Posterior cingulate gyrus (tissue), 11 donors: ENCODE data around the gene MAST2.
"Not testable (repeated sequence)": the region's sequence is repeated elsewhere in the genome, so short reads cannot be mapped to it uniquely, and the experiment has no call there.

ENCODE experiments used
- DNase-seq, 10 donors: peaks; one replicate each; pipeline versions ENCODE4 v3.0.0 to v3.0.0-alpha.2; 2020 to 2021; ENCODE audit warnings: mixed read lengths in 3 of 10
- intact Hi-C: fragments of 100-400 bp; cut with DNase I; formaldehyde crosslinking; loops from one replicate; pipeline ENCODE4 v1.15.1; 2023

The MAST2 gene

GRCh38 chr1:45806129-45806528, 2.7 kb downstream of the MAST2 start:
- intact Hi-C loops, result no loop called here
- no peak for DNase-seq

GRCh38 chr1:45809761-45810160, 6.3 kb downstream of the MAST2 start:
- intact Hi-C loops, result no loop called here
- no peak for DNase-seq

GRCh38 chr1:45814776-45815175, 11.4 kb downstream of the MAST2 start:
- DNase-seq, result no peak
- intact Hi-C loops, result no loop called here

- DNase-seq, result no peak
- intact Hi-C loops, result no loop called here
Observed at GRCh38 chr1:45815667-45816458, 12.5 kb downstream of the MAST2 start.

- no peak for DNase-seq
- intact Hi-C loops, result no loop called here
Observed at GRCh38 chr1:45820173-45820572, 16.8 kb downstream of the MAST2 start.

DNA sequence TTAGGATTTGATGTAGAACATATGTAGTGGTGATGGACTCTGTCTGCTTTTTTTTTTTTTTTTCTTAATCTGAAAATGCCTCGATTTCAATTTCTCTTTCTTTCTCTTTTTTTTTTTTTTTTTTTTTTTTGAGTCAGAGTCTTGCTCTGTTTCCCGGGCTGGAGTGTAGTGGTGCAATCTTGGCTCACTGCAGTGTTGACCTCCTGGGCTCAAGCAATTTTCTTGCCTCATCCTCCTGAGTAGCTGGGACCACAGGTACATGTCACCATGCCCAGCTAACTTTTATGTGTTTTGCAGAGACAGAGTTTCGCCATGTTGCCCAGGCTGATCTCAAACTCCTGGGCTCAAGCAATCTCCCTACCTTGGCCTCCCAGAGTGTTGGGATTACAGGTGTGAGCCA, 17.4 kb downstream of the MAST2 start:
- intact Hi-C loops, result no loop called here

DNA sequence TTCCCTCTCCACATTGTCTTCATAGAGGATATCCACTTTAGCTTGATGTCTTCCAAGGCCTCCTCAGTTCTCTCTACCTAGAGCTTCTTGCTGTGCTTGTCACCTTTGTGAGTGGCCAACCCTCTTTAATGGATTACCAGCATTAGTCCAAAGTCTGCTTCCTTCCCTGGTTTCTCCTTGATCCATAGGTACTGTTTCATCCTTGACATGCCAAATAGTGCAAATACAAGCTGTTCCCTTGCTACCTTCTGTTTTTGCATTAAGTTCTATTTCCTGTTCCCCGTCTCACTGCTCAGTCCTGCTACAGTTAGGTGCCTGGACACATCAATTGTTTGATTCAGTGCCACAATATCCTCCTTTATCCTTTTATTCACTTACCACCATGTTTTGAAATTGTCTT, 19.2 kb downstream of the MAST2 start:
- intact Hi-C loops, result no loop called here
- DNase-seq, result no peak

More for the DNA sequence above, 17.4 kb downstream of the MAST2 start:
- DNase-seq, result no peak

GRCh38 chr1:45824607-45825006, 21.2 kb downstream of the MAST2 start:
- intact Hi-C loops, result no loop called here
- DNase-seq, result no peak

- no peak for DNase-seq
- intact Hi-C loops, result no loop called here
Observed at GRCh38 chr1:45827256-45827655, 23.8 kb downstream of the MAST2 start.

DNA sequence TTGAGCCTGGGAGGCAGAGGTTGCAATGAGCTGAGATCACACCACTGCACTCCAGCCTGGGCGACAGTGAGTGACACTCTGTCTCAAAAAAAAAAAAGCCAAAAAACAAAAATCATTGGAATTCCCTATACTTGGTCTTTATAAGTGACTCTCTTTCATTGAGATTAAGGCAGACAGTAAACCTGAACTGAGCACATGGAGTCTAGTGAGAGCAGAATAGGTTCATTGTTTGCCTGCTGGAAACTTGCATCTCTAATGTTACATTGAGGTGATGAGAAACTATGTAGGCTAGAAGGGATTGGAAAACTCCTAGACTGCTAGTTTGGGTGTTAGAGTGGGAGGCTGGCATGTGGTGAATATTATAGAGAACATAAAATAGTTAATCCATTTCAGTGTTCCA, 25.4 kb downstream of the MAST2 start:
- intact Hi-C loops, result no loop called here
- no peak for DNase-seq

- DNase-seq, result no peak
- intact Hi-C loops, result no loop called here
Observed at GRCh38 chr1:45833361-45833760, 29.9 kb downstream of the MAST2 start.

DNA sequence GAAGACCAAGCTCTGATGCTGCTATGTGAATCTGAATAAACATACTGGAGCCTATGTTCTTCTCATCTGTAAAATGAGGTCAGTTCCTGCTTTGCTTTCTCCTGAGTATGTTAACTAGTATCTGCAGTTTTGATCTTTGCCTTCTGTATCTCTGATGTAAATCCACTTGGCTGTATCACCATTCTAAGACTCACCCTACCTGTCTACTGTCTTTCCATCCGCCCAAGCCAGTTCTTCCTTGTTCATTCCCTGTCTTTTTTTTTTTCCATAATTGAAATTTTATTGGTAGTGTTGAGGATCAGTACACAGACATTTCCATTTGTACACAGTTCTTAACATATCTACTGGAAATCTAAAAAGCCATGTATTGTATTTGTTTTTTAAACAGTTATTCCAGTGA, 31.3 kb downstream of the MAST2 start:
- intact Hi-C loops, result no loop called here
- no peak for DNase-seq

- intact Hi-C loops, result no loop called here
- DNase-seq, result no peak
Observed at GRCh38 chr1:45836451-45836850, 33.0 kb downstream of the MAST2 start.

DNA sequence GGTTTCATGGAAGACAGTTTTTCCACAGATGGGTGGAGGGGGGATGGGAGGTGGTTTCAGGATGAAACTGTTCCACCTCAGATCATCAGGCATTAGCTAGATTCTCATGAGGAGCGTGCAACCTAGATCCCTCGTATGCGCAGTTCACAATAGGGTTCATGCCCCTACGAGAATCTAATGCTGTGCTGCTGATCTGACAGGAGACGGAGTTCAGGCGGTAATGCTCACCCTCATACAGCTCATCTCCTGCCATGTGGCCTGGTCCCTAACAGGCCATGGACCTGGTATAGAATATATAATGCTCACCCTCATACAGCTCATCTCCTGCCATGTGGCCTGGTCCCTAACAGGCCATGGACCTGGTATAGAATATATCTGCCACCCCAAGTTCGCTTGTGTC, 33.4 kb downstream of the MAST2 start:
- intact Hi-C loops, DNase-seq: not testable (repeated sequence)

DNA sequence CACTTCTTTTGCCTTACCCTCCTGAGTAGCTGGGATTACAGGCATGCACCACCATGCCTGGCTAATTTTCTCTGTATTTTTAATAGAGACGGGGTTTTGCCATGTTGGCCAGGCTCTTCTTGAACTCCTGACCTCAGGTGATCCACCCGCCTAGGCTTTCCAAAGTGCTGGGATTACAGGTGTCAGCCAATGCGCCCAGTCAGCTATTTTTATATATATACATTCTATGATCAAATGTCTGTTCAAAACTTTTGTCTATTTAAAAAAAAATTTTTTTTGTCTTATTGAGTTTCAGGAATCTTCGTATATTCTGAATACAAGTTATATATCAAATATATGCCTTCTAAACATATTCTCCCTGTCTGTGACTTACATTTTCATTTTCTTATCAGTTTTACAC, 34.9 kb downstream of the MAST2 start:
- DNase-seq, intact Hi-C loops: not testable (repeated sequence)

DNA sequence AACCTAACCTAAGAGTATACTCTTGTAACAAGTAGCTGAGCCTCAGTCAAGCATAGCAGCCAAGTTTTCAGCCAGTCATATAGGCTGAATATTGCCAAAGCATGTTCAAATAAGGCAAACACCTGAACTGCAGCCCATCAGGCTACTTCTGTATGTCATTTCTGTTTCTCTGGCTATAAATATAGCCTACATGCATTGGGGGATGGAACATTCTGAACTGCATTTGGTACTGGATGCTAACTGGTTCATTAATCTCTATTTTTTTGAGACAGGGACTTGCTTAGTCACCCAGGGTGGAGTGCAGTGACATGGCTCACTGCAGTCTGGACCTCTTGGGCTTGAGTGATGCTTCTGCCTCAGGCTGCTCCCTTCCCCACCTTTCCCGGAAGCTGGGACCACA, 37.3 kb downstream of the MAST2 start:
- intact Hi-C loops, result no loop called here
- DNase-seq, result no peak

DNA sequence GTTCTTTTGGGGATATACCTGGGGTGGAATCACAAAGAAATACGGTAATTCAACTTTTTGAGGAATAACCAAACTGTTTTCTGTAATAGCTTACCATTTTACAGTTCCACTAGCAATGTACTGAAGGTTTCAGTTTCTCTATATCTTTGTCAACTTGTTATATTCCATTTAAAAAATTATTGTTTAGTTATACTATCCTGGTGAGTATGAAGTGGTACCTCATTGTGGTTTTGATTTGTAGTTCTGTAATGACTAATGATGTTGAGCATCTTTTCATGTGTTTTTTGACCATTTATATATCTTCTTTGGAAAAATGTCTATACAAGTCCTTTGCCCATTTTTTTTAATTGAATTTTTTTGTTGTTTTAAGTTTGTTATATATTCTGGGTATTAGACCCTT, 39.4 kb downstream of the MAST2 start:
- intact Hi-C loops, result no loop called here
- no peak for DNase-seq

DNA sequence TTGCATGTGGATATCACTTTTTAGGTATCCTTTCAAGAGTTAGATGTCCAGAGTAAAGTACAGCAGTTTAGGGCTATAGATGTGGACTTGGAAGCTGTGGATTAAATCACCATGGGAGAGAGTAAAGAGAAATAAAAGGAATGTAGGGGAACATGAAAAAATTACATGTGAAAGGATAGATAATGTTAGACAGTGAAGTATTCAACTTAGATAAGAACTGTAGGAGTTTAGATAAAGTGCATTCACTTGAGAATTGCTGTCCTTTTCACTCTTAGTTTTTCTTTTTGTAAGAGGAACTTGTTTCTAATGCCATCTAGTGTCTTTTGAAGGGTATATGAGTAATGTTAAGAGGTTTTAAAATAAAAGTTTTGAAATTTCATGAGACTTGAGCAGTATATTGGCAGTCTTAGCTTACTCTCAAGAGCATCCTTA, 40.1 kb downstream of the MAST2 start:
- intact Hi-C loops, result no loop called here
- DNase-seq, result no peak

- intact Hi-C loops, DNase-seq: not testable (repeated sequence)
Observed at GRCh38 chr1:45844000-45844399, 40.6 kb downstream of the MAST2 start.

DNA sequence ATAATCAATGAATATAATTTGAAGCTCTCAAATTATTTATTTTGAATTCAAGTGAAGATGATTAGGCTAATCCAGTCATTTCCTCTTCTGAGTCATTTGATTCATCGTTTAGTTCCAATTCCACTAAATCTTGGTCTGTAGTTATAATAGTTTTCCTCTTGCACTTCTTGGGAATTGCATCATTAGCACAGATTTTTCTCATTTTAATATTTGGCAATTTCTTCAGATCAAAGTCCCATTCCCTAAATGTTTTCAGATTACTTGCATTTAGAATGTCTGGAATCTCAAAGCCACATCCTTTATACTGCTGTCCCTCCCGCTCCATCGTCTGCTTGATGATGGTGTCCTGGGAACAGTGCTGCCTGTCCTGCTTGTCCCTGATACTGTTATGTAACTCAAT, 43.5 kb downstream of the MAST2 start:
- intact Hi-C loops, result no loop called here
- no peak for DNase-seq

DNA sequence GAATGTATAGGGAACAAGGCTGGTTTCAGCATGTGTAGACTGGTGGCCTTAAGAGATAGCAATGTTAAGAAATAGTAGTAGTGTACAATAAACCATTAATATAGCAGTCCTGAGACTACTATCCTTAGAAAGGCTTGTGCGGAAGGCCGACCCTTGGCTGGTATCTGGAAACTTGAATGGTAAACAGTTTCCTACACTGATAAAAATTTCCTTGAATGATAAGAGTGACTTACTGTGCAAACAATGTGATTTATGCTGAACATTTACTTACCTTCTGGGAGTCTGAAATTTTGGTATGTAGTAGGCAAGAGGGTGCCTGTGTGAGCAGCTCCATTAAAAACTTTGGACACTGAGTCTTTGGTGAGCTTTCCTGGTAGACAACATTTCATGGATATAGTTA, 44.7 kb downstream of the MAST2 start:
- intact Hi-C loops, result no loop called here
- DNase-seq, result no peak

- DNase-seq, result no peak
- intact Hi-C loops, result no loop called here
Observed at GRCh38 chr1:45848714-45849113, 45.3 kb downstream of the MAST2 start.

- intact Hi-C loops, result no loop called here
- no peak for DNase-seq
Observed at GRCh38 chr1:45850017-45850416, 46.6 kb downstream of the MAST2 start.
